NOMO-1 (cell line): Measurements from ENCODE around the gene SLC26A11.

Experiments used
- DNase-seq, 2 experiments: peaks; one replicate each; lab custom pipeline; 2025; ENCODE audit not compliant: unreplicated experiment in 2 of 2; lab: John Stamatoyannopoulos, UW

The SLC26A11 gene

DNA sequence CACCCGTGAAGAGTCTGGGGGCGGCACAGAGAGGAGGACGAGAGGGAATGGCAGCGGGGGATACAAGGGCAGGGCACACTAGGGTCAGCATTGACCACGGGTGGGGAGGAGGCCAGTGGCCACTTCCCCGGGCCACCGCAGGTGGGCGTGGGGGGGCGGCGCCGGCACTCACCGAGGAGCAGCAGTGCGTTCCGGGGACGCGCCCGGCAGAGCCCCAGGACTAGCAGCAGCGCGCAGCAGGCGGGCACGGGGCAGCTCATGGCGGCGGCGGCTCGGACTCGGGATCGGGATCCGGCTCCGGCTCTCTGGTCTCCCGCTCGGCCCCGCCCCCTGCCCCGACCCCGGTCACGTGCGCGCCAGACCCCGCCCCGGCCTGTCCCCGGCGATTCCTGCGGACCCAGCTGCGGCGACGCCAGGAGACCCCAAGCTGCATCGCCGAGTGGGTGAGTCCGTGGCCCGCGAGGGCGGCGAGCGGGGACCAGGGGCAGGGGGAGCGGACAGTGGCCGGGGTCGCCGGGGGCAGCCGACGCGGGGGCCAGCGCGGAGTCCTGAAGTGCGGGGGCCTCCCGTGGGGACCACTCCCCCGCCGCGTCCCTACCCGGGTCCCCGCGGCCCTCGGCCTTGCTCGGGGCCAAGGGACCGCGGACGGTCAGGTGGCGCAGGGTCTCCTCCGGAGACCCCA lies at the start of gene SLC26A11, which contains the start of gene SGSH:
Gene SLC26A11 (plus strand): TSS at position 374 of the 682 bp plus-strand sequence. CDS start 1,134 bp downstream, outside the sequence.
Gene SGSH (minus strand): TSS at position 280 of the 682 bp plus-strand sequence. CDS start 20 bp downstream, at position 260.
- peak; percentile 31 to 37 for DNase-seq

DNA sequence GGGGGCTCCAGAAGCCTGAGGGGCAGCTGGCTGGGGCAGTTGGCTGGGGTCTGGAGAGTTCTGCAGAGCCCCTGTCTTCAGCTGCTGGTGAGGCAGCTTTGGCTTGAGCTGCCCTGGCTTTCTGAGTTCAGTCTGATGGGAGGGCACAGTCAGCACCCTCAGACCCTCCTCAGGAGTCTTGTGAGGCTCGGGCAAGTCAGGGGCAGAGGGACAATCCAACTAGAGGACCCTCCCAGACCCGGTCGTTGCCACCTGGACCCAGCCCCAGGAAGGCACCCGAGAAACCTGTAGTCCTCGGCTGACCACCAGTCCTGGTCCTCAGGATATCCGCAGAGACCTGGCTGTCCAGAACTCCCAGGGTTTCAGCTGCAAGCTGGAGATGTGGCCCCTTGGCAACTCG lies 48.5 kb upstream of the SLC26A11 start:
- DNase-seq: no peak

DNA sequence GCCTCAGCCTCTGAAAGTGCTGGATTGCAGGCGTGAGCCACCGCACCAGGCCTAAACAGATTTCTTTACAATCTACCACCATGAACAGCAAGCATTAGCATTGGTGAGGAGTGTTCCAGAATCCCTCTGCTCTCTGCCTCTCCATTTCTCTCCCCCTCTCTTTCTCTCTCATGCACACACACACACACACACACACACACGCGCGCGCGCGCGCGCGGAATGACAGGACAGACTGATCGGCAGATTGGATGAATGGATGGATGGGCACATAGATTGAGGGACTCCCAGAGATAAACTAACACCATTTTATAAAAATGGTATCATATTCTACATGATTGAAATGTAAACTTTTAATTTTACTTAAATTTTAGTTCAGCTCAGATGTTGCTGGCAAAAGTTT lies 47.1 kb upstream of the SLC26A11 start:
- no peak for DNase-seq

DNA sequence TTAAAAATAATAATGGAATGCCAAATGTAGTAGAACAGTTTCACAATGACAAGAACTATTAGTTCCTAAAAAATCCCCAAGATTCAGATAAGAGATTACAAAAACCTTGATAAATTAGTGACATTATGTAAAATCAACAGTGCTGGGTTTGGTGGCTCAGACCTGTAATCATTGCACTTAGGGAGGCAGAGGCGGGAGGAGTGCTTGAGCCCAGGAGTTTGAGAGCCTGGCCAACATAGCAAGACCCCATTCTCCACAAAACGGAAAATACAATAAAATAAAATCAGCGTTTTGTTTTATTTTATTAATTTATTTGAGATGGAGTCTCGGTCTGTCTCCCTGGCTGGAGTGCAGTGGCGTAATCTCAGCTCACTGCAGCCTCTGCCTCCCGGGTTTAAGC lies 46.3 kb upstream of the SLC26A11 start:
- no peak for DNase-seq

DNA sequence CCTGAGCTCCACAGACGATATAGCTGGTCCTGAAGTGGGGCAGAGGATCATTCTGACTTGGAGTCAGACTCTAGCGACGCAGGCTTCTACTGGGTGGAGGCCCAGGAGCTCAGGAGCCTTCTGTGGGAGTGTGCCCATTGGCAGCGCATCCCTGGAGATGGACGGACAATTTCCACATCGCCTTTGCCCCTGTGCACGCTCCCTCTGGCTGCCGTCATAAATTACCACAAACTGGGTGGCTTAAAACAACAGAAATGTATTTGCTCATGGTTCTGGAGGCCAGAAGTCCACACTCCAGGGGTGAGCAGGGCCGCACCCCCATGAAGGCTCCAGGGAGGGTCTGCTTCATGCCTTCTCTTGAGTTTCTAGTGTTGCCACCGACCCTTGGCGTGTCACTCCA lies 43.5 kb upstream of the SLC26A11 start:
- DNase-seq: no peak

DNA sequence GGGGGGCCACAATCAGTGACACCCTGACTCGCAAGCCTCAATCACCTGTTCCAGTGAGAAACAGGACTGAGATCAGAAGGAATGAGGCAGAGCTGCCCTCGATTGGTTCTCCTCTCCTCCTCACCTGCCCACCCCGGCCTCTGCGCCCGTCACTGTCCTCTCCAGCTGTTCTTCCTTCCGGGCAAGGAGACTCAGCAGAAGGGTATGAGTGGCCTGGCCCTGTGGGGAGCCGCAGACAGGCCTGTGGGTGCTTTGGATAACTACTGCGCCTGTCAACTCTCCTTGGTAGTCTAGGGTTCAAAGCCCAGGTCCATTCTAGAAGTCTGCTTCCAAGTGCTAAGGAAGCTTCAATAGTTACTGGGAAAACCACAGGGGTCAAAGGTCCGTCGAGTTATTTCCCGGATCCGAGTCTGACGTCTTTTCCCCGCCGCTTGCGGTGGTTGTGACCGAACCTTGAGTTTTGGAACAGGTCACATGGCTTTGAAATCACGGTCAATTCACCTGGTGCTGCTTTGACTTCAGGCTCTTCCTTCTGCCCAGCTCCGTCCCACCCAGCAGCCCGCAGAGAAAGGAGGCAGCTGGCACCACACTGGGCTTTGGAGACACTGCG lies 42.1 kb upstream of the SLC26A11 start:
- no peak for DNase-seq

DNA sequence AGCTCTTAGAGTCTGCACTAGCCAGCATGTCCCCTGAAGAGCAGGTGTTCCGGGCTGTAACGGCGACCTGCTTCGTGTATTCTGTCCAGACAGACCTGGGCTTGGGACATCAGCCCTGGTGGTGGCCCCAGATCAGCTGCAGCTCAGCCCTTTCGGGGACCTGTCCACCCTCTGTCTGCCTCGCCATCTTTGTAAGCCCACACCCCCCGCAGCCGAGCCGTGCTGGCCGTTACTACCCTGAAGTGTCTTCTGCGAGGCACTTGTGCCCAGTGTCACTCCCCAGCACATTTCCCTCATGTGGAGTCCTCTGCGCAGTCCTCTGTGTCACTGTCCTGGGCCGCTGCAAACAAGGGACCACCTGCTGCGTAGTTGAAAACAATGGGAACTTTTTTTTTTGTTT lies 40.0 kb upstream of the SLC26A11 start:
- DNase-seq: no peak

DNA sequence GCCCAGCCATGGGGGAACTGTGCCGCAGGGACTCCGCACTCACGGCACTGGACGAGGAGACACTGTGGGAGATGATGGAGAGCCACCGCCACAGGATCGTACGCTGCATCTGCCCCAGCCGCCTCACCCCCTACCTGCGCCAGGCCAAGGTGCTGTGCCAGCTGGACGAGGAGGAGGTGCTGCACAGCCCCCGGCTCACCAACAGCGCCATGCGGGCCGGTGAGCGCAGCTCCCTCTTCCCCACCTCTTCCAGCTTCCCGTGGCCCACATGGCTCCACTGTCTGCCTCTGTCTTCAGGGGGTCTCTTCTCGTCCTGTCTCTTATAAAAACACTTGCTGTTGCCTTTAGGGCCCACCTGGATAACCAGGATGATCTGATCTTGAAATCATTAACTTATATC lies 38.8 kb upstream of the SLC26A11 start:
- no peak for DNase-seq

DNA sequence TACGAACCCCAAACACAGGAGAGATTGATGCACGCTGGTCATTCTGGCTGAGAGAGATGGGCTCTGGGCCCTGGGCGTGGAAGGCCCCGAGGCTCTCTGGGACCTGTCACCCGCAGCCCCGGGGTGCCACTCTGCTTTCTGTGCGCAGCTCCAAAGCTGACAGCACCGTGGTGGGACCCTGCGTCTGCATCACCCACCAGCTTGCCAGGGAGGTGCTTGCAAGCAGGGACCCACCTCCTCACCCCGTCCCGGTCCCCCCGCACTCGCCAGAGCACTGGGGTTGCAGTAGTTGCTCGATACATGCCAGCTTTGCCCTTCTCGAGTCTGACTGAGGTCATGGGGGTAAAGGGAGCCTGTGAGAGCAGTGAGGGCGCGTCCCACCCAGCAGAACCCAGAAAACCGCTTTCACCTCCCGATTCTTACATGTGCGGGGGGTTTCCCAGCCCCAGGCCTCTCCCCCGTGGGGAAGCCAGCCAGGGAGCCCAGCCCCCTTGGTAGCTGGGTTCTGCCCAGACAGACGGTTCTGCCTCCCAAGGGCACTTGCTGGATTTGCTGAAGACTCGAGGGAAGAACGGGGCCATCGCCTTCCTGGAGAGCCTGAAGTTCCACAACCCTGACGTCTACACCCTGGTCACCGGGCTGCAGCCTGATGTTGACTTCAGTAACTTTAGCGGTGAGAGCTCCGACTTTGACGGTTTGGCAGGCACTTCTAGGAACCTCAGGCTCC lies 37.9 kb upstream of the SLC26A11 start:
- no peak for DNase-seq

DNA sequence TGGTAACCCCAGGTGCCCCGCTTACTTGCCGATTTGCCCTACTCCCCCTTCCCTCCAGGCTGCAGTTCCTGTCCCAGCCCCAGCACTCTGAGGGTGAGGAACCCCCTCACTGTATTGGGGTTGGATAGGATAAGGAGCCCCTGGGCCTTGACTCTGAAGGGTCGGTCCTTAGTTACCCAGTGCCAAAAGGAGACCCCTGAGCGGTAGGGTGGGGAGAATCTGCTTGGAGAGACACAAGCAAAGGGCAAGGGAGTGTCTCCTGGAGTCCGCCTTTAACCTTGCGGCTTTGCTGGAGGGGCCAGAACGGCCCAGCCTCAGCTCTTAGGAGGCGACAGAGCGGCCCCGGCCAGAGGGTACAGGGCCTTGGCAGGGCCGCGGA lies 37.4 kb upstream of the SLC26A11 start:
- DNase-seq: no peak

DNA sequence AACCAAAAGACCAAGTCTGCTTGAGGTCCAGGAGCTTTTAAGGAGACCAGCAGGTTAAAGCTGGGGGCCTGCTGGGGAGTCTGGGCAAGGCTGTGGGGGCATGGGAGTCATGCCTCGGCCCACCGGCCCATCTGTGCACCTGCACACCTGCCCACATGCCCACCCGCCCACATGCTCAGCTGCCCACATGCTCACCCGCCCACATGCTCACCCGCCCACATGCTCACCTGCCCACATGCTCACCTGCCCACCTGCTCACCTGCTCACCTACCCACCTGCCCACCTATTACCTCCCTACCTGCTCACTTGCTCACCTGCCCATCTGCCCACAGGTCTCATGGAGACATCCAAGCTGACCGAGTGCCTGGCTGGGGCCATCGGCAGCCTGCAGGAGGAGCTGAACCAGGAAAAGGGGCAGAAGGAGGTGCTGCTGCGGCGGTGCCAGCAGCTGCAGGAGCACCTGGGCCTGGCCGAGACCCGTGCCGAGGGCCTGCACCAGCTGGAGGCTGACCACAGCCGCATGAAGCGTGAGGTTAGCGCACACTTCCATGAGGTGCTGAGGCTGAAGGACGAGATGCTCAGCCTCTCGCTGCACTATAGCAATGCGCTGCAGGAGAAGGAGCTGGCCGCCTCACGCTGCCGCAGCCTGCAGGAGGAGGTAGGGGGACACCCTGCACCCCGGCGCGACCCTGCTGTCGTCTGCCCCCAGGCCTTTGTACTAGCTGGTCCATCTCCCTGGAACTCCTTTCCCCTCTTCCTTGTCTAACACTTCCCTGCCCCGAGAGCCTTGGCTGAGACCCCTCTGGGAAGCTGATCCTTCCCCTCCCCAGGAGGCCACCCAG lies 36.4 kb upstream of the SLC26A11 start:
- no peak for DNase-seq

DNA sequence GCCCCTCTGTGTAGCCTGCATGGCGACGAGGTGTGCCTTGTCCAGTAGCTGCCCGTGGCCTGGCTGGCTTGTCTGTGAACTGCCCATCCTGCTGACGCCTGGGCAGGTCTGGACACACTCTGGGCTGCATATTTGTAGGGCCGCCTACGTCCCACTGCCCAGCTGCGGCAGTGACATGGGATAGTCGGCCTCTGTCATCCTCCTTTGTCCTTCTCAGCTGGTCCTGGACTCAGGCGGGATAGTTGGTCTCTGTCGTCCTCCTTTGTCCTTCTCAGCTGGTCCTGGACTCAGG lies 35.9 kb upstream of the SLC26A11 start:
- no peak for DNase-seq

DNA sequence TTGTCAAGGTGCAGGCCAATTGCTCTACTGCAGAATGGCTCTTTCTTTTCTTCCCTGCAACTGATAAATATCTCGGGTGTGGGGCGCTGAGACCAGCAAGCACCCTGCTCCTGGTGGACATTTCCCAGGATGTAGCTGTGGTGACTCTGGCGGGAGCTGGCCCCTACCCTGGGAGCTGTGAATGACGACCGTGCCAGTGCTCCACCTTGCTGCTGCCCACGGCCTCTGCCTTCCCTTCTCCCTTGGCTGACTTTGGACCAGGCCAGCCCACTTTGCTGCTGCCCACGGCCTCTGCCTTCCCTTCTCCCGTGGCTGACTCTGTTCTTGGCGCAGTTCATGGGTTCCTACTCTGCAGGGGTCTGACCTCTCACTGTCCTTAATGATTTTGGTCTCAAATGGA lies 34.3 kb upstream of the SLC26A11 start:
- DNase-seq: no peak

DNA sequence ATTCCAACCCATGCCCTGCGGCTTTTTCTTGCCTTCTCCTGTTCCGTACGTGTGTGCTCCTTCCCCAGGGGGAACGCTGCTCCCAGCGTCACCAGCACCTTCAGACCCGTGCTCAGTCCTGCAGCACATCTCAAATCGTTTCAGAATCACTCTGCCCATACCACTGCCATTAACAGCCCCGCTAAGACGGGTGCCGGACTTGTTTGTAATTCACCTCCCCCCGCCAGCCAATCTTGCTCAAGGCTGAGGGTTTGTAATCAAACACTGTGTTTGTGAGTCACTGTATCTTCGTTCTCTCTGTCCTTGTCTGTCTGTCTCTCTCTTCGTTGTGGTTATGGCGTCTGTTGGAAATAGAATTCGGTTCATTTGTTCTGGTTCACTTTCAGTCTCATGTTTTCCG lies 33.1 kb upstream of the SLC26A11 start:
- DNase-seq: peak in 1 of 2 experiments; percentile 13

DNA sequence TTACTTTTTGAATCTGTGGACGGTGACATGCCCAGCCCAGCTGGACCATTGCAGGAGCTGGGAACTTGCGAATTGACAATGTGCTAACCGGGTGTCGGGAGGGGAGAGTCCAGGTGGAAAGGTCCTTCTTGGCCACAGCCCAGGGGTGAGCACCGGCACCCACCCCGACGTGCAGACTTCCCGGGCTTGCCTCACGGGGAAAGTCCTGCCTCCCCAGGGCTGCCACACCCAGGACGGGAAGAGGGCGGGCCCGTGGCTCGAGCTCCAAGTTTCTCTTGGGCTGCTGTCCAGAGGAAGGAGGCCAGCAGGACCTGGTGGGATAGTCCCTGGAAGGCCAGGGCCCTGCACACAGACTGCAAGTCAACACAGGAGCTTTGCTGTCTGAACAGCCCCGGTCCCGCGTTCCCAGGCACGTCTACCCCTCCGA lies 32.7 kb upstream of the SLC26A11 start:
- DNase-seq: no peak

DNA sequence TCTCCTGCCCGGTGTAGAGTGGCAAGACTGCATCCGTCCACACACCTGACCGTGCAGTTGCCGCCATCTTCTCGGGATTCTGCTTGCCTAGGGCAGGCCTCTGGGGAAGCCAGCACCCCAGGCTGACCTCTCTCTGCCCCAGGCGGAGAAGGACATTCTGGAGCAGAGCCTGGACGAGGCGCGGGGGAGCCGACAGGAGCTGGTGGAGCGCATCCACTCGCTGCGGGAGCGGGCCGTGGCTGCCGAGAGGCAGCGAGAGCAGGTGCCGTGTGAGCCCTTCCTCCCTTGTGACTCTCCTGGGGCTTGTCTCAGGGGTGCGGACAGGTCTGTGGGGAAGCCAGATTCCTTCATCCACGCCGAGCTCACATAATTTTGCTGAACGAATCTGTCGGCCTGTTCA lies 30.6 kb upstream of the SLC26A11 start:
- no peak for DNase-seq

DNA sequence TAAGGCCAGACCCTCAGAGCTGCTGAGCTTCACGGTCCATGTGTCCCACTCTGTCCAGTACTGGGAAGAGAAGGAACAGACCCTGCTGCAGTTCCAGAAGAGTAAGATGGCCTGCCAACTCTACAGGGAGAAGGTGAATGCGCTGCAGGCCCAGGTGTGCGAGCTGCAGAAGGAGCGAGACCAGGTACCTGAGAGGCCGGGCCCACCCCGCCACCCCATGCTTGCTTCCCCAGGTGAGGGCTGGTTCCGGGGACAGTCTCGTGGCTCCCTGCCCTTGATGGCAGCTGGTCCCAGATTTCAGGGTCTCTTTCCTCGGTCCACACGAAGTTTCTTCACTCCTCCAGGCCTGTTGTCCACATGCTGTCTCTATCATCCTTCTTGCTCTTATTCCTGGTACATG lies 29.5 kb upstream of the SLC26A11 start:
- DNase-seq: no peak

DNA sequence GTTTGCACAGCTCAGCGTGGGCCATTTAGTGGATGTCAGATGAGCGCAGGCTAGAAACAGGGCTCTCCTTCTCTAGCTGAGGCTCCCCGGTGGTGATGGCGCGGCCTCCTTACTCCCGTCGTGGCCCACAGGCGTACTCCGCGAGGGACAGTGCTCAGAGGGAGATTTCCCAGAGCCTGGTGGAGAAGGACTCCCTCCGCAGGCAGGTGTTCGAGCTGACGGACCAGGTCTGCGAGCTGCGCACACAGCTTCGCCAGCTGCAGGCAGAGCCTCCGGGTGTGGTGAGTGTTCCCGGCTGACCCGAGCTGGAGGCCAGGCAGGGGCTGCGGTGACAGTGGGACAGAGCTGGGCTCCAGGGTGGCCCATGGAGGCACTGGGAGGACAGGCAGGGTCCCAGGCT lies 29.0 kb upstream of the SLC26A11 start:
- DNase-seq: no peak

DNA sequence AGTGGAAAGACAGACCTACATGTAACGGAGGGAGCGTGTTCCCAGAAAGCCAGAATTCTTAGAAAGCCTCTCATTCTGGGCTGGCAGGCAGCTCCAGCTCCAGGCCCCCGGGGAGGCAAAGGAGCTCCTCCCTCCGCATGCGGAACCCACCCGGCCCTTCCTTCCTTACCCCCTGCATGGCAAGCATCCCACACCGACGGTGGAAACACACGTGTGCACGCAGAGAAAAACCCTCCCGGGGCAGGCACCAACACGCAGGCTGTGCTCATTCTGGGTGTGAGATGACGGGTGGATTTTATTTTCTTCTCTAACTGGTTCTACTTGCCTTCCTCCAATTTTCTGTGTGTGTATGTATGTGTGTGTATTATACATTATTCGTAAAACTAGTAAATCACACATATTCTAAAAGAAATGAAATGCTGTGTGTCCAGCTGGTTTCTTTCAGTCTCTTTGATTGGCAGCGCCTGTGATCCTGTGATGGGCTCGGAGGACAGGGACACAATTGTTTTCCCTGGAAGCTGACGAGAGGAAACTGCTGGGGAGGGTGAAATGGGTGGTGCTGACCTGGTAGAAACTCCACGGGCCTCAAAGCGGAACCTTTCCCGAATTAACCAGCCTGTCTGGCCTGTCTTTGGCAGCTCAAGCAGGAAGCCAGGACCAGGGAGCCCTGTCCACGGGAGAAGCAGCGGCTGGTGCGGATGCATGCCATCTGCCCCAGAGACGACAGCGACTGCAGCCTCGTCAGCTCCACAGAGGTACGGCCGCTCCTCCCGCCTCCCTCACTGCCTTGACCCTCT lies 28.2 kb upstream of the SLC26A11 start:
- DNase-seq: no peak

DNA sequence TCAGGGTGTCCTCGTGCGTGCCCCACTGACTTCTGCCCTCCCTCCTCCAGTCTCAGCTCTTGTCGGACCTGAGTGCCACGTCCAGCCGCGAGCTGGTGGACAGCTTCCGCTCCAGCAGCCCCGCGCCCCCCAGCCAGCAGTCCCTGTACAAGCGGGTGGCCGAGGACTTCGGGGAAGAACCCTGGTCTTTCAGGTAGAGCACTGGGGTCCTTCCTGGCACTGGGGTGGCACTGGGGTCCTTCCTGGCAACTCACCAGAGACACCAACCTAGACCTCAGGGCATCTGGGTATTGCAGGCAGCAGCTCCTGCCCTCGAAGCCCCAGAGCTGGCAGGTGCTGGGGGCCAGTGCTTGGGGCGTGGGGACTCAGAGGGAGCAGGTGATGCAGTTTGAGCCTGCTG lies 25.1 kb upstream of the SLC26A11 start:
- no peak for DNase-seq
